ENCODE data around the gene RYR2.

Gene RYR2

GRCh38 chr1:237011432-237011831 lies 30.6 kb upstream of the RYR2 start:
- Histone ChIP-seq H3K79me2 (ENCODE audit: low read length) (no peaks in the 10 kb centered on the region), H3K27me3 (ENCODE audit: low read depth, low read length) (peaks cover 11% of the 10 kb centered on the region), H3K4me2 (ENCODE audit: low read length) (no peak overlapping the region), H3K4me3 (ENCODE audit: low read length) (no peak overlapping the region), H3K27ac (ENCODE audit: low read length) (no peak overlapping the region), H4K20me1 (ENCODE audit: insufficient read depth, low read length) (no peaks in the 10 kb centered on the region), H3K9me3 (ENCODE audit: insufficient read depth, low read length) (no peaks in the 10 kb centered on the region), H3K9ac (ENCODE audit: low read length) (no peak overlapping the region), H2AFZ (ENCODE audit: low read depth, low read length) (no peak overlapping the region), H3K36me3 (replicated peaks; ENCODE audit: low read depth, low read length) (no peaks in the 10 kb centered on the region), H3K4me1 (ENCODE audit: low read length) (no peaks in the 10 kb centered on the region)
- TF ChIP-seq EZH2phosphoT487 (IDR thresholded peaks at IDR 0.05; ENCODE audit: low read depth) (no peak), CTCF (IDR thresholded peaks at IDR 0.05; ENCODE audit: low read depth, low read length) (no peak)

- no peaks in the 10 kb centered on the region for H3K9me3 ChIP-seq (ENCODE audit: insufficient read depth, low read length)
- H3K27me3 ChIP-seq (ENCODE audit: low read depth, low read length) = peaks cover 11% of the 10 kb centered on the region
- H3K27ac ChIP-seq (ENCODE audit: low read length) = no peak overlapping the region
- H4K20me1 ChIP-seq (ENCODE audit: insufficient read depth, low read length) = no peaks in the 10 kb centered on the region
- TF ChIP-seq EZH2phosphoT487 (IDR thresholded peaks at IDR 0.05; ENCODE audit: low read depth) = no peak
- no peak for TF ChIP-seq CTCF (IDR thresholded peaks at IDR 0.05; ENCODE audit: low read depth, low read length)
- H3K79me2 ChIP-seq (ENCODE audit: low read length) = no peaks in the 10 kb centered on the region
- H3K4me3 ChIP-seq (ENCODE audit: low read length) = no peak overlapping the region
- no peak overlapping the region for H3K4me2 ChIP-seq (ENCODE audit: low read length)
- no peak overlapping the region for H3K9ac ChIP-seq (ENCODE audit: low read length)
- no peaks in the 10 kb centered on the region for H3K4me1 ChIP-seq (ENCODE audit: low read length)
- no peak overlapping the region for H2AFZ ChIP-seq (ENCODE audit: low read depth, low read length)
- H3K36me3 ChIP-seq (replicated peaks; ENCODE audit: low read depth, low read length) = no peaks in the 10 kb centered on the region
Observed at GRCh38 chr1:237012361-237012760, 29.6 kb upstream of the RYR2 start.

- H3K79me2 ChIP-seq (ENCODE audit: low read length) = no peaks in the 10 kb centered on the region
- H3K36me3 ChIP-seq (replicated peaks; ENCODE audit: low read depth, low read length) = no peaks in the 10 kb centered on the region
- no peak overlapping the region for H3K4me2 ChIP-seq (ENCODE audit: low read length)
- TF ChIP-seq EZH2phosphoT487 (IDR thresholded peaks at IDR 0.05; ENCODE audit: low read depth) (no peak), CTCF (IDR thresholded peaks at IDR 0.05; ENCODE audit: low read depth, low read length) (no peak)
- H3K4me1 ChIP-seq (ENCODE audit: low read length) = no peaks in the 10 kb centered on the region
- no peak overlapping the region for H3K27ac ChIP-seq (ENCODE audit: low read length)
- H4K20me1 ChIP-seq (ENCODE audit: insufficient read depth, low read length) = no peaks in the 10 kb centered on the region
- no peak overlapping the region for H2AFZ ChIP-seq (ENCODE audit: low read depth, low read length)
- no peaks in the 10 kb centered on the region for H3K9me3 ChIP-seq (ENCODE audit: insufficient read depth, low read length)
- H3K9ac ChIP-seq (ENCODE audit: low read length) = no peak overlapping the region
- H3K27me3 ChIP-seq (ENCODE audit: low read depth, low read length) = peaks cover 11% of the 10 kb centered on the region
- H3K4me3 ChIP-seq (ENCODE audit: low read length) = no peak overlapping the region
Observed at GRCh38 chr1:237012788-237013383, 29.1 kb upstream of the RYR2 start.

- Histone ChIP-seq H3K27ac (ENCODE audit: low read length) (no peak overlapping the region), H3K4me2 (ENCODE audit: low read length) (no peak overlapping the region)
Observed at GRCh38 chr1:237013608-237014007, 28.4 kb upstream of the RYR2 start.

More at GRCh38 chr1:237013608-237014007, 28.4 kb upstream of the RYR2 start:
- peaks cover 11% of the 10 kb centered on the region for H3K27me3 ChIP-seq (ENCODE audit: low read depth, low read length)
- H3K79me2 ChIP-seq (ENCODE audit: low read length) = no peaks in the 10 kb centered on the region
- H3K4me1 ChIP-seq (ENCODE audit: low read length) = no peaks in the 10 kb centered on the region
- no peak overlapping the region for H3K9ac ChIP-seq (ENCODE audit: low read length)
- TF ChIP-seq CTCF (IDR thresholded peaks at IDR 0.05; ENCODE audit: low read depth, low read length) (no peak), EZH2phosphoT487 (IDR thresholded peaks at IDR 0.05; ENCODE audit: low read depth) (no peak)
- H4K20me1 ChIP-seq (ENCODE audit: insufficient read depth, low read length) = no peaks in the 10 kb centered on the region
- H2AFZ ChIP-seq (ENCODE audit: low read depth, low read length) = no peak overlapping the region
- H3K9me3 ChIP-seq (ENCODE audit: insufficient read depth, low read length) = no peaks in the 10 kb centered on the region
- H3K4me3 ChIP-seq (ENCODE audit: low read length) = no peak overlapping the region
- H3K36me3 ChIP-seq (replicated peaks; ENCODE audit: low read depth, low read length) = no peaks in the 10 kb centered on the region

Measured in OCI-LY3 (cell line).